K562 (cell line): Measurements from ENCODE around the gene CCDC152.

ENCODE experiments used
- ETV6 ChIP-seq, 3 experiments: fragments of 150-350 bp in 1 of 3; sonication (generic) in 1 of 3; formaldehyde crosslinking in 1 of 3; IDR thresholded peaks; 2 replicates each; pipeline versions ENCODE4 v1.6.1 to v1.8.0; 2014 to 2022; ENCODE audit warnings: borderline replicate concordance in 2 of 3, low read depth in 2 of 3, antibody characterized with exemption in 1 of 3, low read length in 1 of 3, mild to moderate bottlenecking in 1 of 3, missing genetic modification reagents in 1 of 3
- EZH2 ChIP-seq: IDR thresholded peaks from 2 replicates; pipeline ENCODE4 v1.6.1; 2012; ENCODE audit warnings: low read depth, mild to moderate bottlenecking, inconsistent platforms, low read length, borderline replicate concordance
- HMGXB4 ChIP-seq: sonication (generic); formaldehyde crosslinking; IDR thresholded peaks from 2 replicates; pipeline ENCODE4 v1.8.1; 2023; ENCODE audit warnings: mild to moderate bottlenecking, missing genetic modification reagents
- HNRNPLL ChIP-seq: fragments of 200-400 bp; formaldehyde crosslinking; IDR thresholded peaks from 2 replicates; pipeline ENCODE4 v1.6.1; 2017; ENCODE audit warnings: low read length, low read depth, mild to moderate bottlenecking; ENCODE audit not compliant: poor library complexity, severe bottlenecking
- MEF2A ChIP-seq: IDR thresholded peaks from 2 replicates; pipeline ENCODE4 v1.6.1; 2011; ENCODE audit warnings: low read depth, mild to moderate bottlenecking, low read length, moderate library complexity; ENCODE audit not compliant: control insufficient read depth

- TF ChIP-seq HMGXB4 (CRISPR knock-in tag) (no peak), MEF2A (no peak), HNRNPLL (no peak), ETV6 (IDR thresholded peaks at IDR 0.05; ENCODE audit: borderline replicate concordance in 1 of 2, low read depth in 2 of 2, low read length in 1 of 2) (no peak), ETV6 (CRISPR knock-in tag; IDR thresholded peaks at IDR 0.05; ENCODE audit: borderline replicate concordance) (no peak), EZH2 (no peak)
These were observed 69.0 kb downstream of the CCDC152 start for GRCh38 chr5:42825422-42826148.
